HG03025 (cell line): Measurements from ENCODE around the gene SLC50A1.

ENCODE experiments used
- ATAC-seq: cut with Tn5 transposase; IDR thresholded peaks from one replicate; pipeline ENCODE4 v1.9.1; 2021; ENCODE audit warnings: mild to moderate bottlenecking, moderate library complexity; ENCODE audit not compliant: unreplicated experiment, low FRiP score

SLC50A1 gene

GRCh38 chr1:155169541-155169940 lies 33.9 kb downstream of the SLC50A1 start:
- no peak for ATAC-seq

GRCh38 chr1:155170101-155170785 lies 34.6 kb downstream of the SLC50A1 start:
- ATAC-seq, result no peak

- ATAC-seq, result no peak
Measured at GRCh38 chr1:155170806-155171205, 35.2 kb downstream of the SLC50A1 start.

- no peak for ATAC-seq
Measured at GRCh38 chr1:155171836-155172731, 36.4 kb downstream of the SLC50A1 start.

GRCh38 chr1:155172732-155173477 lies 37.3 kb downstream of the SLC50A1 start, which contains the start of gene KRTCAP2:
Gene KRTCAP2, minus strand, starts transcription at chr1:155173304. Its CDS starts 80 bp downstream, at chr1:155173224.
- ATAC-seq, result peak; percentile 45

- no peak for ATAC-seq
Measured at GRCh38 chr1:155173478-155174323, 38.0 kb downstream of the SLC50A1 start, which contains the start of gene TRIM46. Gene TRIM46, plus strand, starts transcription at chr1:155173849. Its CDS starts 118 bp downstream, at chr1:155173967.

- ATAC-seq, result no peak
Measured at GRCh38 chr1:155174324-155175280, 39.0 kb downstream of the SLC50A1 start.

- ATAC-seq, result no peak
Measured at GRCh38 chr1:155175281-155175926, 39.8 kb downstream of the SLC50A1 start.

GRCh38 chr1:155175927-155176371 lies 40.3 kb downstream of the SLC50A1 start:
- no peak for ATAC-seq

GRCh38 chr1:155176544-155177071 lies 41.0 kb downstream of the SLC50A1 start:
- no peak for ATAC-seq

GRCh38 chr1:155177192-155177917 lies 41.7 kb downstream of the SLC50A1 start:
- ATAC-seq, result no peak

GRCh38 chr1:155177918-155178281 lies 42.2 kb downstream of the SLC50A1 start:
- ATAC-seq, result no peak

- no peak for ATAC-seq
Measured at GRCh38 chr1:155178441-155179111, 42.9 kb downstream of the SLC50A1 start.

GRCh38 chr1:155179112-155180031 lies 43.7 kb downstream of the SLC50A1 start:
- ATAC-seq, result no peak

GRCh38 chr1:155181371-155182051 lies 45.9 kb downstream of the SLC50A1 start:
- ATAC-seq, result no peak
